Measurements from ENCODE around the gene EIF1AX. TPM values are rescaled to one million over a fixed set of nuclear protein-coding genes. Genes with fewer than 3 reads are reported as not detected.

The EIF1AX gene
- total and polyA plus RNA-seq, 2 of the 13 experiments (the other 11 are each of a cell fraction or from before 2014, with no cell fraction given): 35.1 to 82.7 TPM

DNA sequence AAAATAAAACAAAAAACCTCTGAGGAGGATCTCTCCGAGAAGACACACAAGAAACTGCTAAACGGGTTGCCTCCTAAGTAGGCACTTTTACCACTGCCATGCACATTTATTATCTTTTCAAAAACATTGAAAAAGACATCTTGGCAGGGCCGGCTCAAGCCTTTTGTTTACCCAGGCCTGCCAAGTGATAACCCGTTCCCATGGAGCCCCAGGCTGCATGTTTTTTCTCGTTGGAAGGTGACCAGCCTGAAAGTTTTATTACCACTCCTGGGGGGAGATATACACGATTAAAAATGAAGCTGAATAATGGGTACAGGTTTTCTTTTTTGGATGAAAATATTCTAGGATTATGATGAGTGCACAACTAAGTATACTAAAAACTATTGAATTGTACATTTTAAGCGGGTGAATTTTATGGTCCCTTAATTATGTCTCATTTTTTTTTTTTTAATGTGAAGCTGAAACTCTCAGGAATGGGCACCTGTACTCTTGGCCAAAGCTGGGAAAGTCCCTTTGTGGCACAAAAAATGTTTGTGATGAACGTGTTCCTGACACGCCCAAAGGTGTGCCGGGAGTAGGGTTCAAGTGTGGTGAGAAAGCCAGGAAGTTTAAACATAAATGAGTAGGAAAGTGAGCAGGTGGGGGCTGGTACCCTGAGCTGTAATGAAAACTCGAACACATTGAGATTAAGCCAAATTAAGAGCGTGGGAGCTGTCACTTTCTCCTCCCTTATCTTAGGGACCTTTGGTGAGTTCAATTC is 23.4 kb downstream of the EIF1AX start:
- no peak for DNase-seq (ENCODE audit: low spot score)
- CTCF ChIA-PET (ENCODE audit: low intra/inter-chr PET ratio, low total read pairs): no interaction called here
- H3K4me1 ChIP-seq (ENCODE audit: insufficient read depth, low read length): peaks cover 35% of the 10 kb centered on the region
- H2AFZ ChIP-seq (ENCODE audit: low read length): no peak overlapping the region
- TF ChIP-seq ZNF446 (CRISPR knock-in tag; IDR thresholded peaks at IDR 0.05) (no peak), RFXANK (CRISPR knock-in tag; IDR thresholded peaks at IDR 0.05) (no peak), ZNF124 (CRISPR knock-in tag; IDR thresholded peaks at IDR 0.05) (no peak), PITX1 (CRISPR knock-in tag; IDR thresholded peaks at IDR 0.05) (no peak), ZNF143 (CRISPR knock-in tag; IDR thresholded peaks at IDR 0.05) (no peak), XBP1 (CRISPR knock-in tag; IDR thresholded peaks at IDR 0.05) (no peak), FOXA3 (CRISPR knock-in tag; IDR thresholded peaks at IDR 0.05) (no peak), KDM1A (CRISPR knock-in tag; IDR thresholded peaks at IDR 0.05) (no peak), FOXC1 (CRISPR knock-in tag; IDR thresholded peaks at IDR 0.05; ENCODE audit: borderline replicate concordance) (no peak), SYNCRIP (IDR thresholded peaks at IDR 0.05; ENCODE audit: insufficient read depth, low read depth, low read length) (no peak), TEAD3 (CRISPR knock-in tag; optimal IDR thresholded peaks at IDR 0.05; ENCODE audit: borderline replicate concordance) (no peak), ZKSCAN1 (IDR thresholded peaks at IDR 0.05; ENCODE audit: low read length) (no peak), NR1H2 (CRISPR knock-in tag; IDR thresholded peaks at IDR 0.05; ENCODE audit: borderline replicate concordance, low read depth) (no peak), KLF16 (CRISPR knock-in tag; IDR thresholded peaks at IDR 0.05) (no peak)
- TF ChIP-seq, protein P1, sequence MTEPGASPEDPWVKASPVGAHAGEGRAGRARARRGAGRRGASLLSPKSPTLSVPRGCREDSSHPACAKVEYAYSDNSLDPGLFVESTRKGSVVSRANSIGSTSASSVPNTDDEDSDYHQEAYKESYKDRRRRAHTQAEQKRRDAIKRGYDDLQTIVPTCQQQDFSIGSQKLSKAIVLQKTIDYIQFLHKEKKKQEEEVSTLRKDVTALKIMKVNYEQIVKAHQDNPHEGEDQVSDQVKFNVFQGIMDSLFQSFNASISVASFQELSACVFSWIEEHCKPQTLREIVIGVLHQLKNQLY (CRISPR knock-in tag; IDR thresholded peaks at IDR 0.05): no peak
- TF ChIP-seq, protein P2, sequence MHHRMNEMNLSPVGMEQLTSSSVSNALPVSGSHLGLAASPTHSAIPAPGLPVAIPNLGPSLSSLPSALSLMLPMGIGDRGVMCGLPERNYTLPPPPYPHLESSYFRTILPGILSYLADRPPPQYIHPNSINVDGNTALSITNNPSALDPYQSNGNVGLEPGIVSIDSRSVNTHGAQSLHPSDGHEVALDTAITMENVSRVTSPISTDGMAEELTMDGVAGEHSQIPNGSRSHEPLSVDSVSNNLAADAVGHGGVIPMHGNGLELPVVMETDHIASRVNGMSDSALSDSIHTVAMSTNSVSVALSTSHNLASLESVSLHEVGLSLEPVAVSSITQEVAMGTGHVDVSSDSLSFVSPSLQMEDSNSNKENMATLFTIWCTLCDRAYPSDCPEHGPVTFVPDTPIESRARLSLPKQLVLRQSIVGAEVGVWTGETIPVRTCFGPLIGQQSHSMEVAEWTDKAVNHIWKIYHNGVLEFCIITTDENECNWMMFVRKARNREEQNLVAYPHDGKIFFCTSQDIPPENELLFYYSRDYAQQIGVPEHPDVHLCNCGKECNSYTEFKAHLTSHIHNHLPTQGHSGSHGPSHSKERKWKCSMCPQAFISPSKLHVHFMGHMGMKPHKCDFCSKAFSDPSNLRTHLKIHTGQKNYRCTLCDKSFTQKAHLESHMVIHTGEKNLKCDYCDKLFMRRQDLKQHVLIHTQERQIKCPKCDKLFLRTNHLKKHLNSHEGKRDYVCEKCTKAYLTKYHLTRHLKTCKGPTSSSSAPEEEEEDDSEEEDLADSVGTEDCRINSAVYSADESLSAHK (CRISPR knock-in tag; IDR thresholded peaks at IDR 0.05; ENCODE audit: borderline replicate concordance): no peak
- TF ChIP-seq, protein P3, sequence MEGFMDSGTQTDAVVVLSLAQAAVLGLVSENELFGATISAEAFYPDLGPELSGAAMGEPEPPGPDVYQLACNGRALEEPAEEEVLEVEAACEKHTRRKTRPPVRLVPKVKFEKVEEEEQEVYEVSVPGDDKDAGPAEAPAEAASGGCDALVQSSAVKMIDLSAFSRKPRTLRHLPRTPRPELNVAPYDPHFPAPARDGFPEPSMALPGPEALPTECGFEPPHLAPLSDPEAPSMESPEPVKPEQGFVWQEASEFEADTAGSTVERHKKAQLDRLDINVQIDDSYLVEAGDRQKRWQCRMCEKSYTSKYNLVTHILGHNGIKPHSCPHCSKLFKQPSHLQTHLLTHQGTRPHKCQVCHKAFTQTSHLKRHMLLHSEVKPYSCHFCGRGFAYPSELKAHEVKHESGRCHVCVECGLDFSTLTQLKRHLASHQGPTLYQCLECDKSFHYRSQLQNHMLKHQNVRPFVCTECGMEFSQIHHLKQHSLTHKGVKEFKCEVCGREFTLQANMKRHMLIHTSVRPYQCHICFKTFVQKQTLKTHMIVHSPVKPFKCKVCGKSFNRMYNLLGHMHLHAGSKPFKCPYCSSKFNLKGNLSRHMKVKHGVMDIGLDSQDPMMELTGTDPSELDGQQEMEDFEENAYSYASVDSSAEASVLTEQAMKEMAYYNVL (CRISPR knock-in tag; IDR thresholded peaks at IDR 0.05; ENCODE audit: borderline replicate concordance): no peak
- H3K9ac ChIP-seq (ENCODE audit: insufficient read depth, low read depth, low read length): no peak overlapping the region
- H3K9me3 ChIP-seq (ENCODE audit: low read length): no peaks in the 10 kb centered on the region
- no peak overlapping the region for H3K4me3 ChIP-seq (replicated peaks in 1 of 3; ENCODE audit: insufficient read depth in 1 of 3, low read depth in 2 of 3, low read length in 3 of 3)
- no peak for ATAC-seq
- intact Hi-C loops (cut with micrococcal nuclease; ENCODE audit: unreplicated experiment) (no loop called here), in situ Hi-C loops (cut with HindIII; ENCODE audit: extremely low pct_ligation_motif_present, low pct_unique_long_range_greater_than_20kb) (no loop called here)
- no peaks in the 10 kb centered on the region for H3K36me3 ChIP-seq (replicated peaks in 1 of 2; ENCODE audit: control insufficient read depth in 1 of 2, insufficient read depth in 2 of 2, low read length in 2 of 2)
- H3K79me2 ChIP-seq (ENCODE audit: insufficient read depth, low read length): peaks cover 5% of the 10 kb centered on the region
- H3K27me3 ChIP-seq (ENCODE audit: control insufficient read depth in 1 of 2, insufficient read depth in 2 of 2, low read length in 2 of 2): no peaks in the 10 kb centered on the region
- no peak overlapping the region; the same call in 1 of the 2 replicates for H3K4me2 ChIP-seq (ENCODE audit: low read depth, low read length)
- WGBS (ENCODE audit: low lambda C conversion rate): 27% methylated on average over 9 of the region's 12 CpGs
- BruUV-seq (replicated peaks): no TSS peak
- POLR2A ChIA-PET: no interaction called here
- no peak overlapping the region for H3K27ac ChIP-seq (ENCODE audit: extremely low read length, insufficient read depth, low read length)
- no peak for FAIRE-seq
- H4K20me1 ChIP-seq (ENCODE audit: insufficient read depth, low read length): no peaks in the 10 kb centered on the region
